ENCODE results near the gene GTF3C1. TPM values are rescaled to one million over a fixed set of nuclear protein-coding genes. Genes with fewer than 3 reads are reported as not detected.

The GTF3C1 gene
- total and polyA plus RNA-seq, 2 experiments from 2014 or later: 33.4 to 52.1 TPM

GRCh38 chr16:27586711-27587110 lies 37.0 kb upstream of the GTF3C1 start:
- Histone ChIP-seq H4K20me1 (ENCODE audit: insufficient read depth) (no peaks in the 10 kb centered on the region), H3K9me2 (ENCODE audit: insufficient read depth) (no peaks in the 10 kb centered on the region), H3F3A (ENCODE audit: insufficient read depth) (no peaks in the 10 kb centered on the region), H3K27me3 (replicated peaks; ENCODE audit: insufficient read depth) (no peaks in the 10 kb centered on the region), H3K79me2 (ENCODE audit: insufficient read depth) (no peaks in the 10 kb centered on the region), H3K9me3 (ENCODE audit: low read depth) (no peaks in the 10 kb centered on the region), H3K9ac (no peak overlapping the region), H2AFZ (no peak overlapping the region), H3K27ac (no peak overlapping the region), H3K4me1 (ENCODE audit: insufficient read depth) (no peaks in the 10 kb centered on the region), H3K4me3 (no peak overlapping the region), H3K36me3 (ENCODE audit: low read depth) (peaks cover 8% of the 10 kb centered on the region; the same call in 1 of the 2 replicates), H3K4me2 (ENCODE audit: unreplicated experiment) (no peak overlapping the region)
- TF ChIP-seq EZH2phosphoT487 (IDR thresholded peaks at IDR 0.05; ENCODE audit: insufficient read depth, low read depth) (no peak), EZH2 (IDR thresholded peaks at IDR 0.05; ENCODE audit: insufficient read depth, poor library complexity, severe bottlenecking) (no peak)
- 83% methylated on average over 8 of the region's 8 CpGs for WGBS, 2 experiments (ENCODE audit: low coverage in 1 of 2, low lambda C conversion rate in 2 of 2, missing lambda C conversion rate in 2 of 2)
- in situ Hi-C loops (cut with MboI): no loop called here
- no peak for DNase-seq

GRCh38 chr16:27585200-27585599 lies 35.5 kb upstream of the GTF3C1 start:
- Histone ChIP-seq H3K4me1 (ENCODE audit: insufficient read depth) (no peaks in the 10 kb centered on the region), H3K9ac (no peak overlapping the region), H3K27ac (no peak overlapping the region)

GRCh38 chr16:27583634-27584033 lies 33.9 kb upstream of the GTF3C1 start:
- Histone ChIP-seq H3K9me2 (ENCODE audit: insufficient read depth) (no peaks in the 10 kb centered on the region), H3K36me3 (ENCODE audit: low read depth) (0 out of 2 replicates have a peak, but pooled peaks cover 5% of the 10 kb centered on the region), H3K4me1 (ENCODE audit: insufficient read depth) (peaks cover 10% of the 10 kb centered on the region), H2AFZ (no peak overlapping the region), H3K27ac (no peak overlapping the region), H3K9me3 (ENCODE audit: low read depth) (no peaks in the 10 kb centered on the region), H3K4me3 (no peak overlapping the region), H3K9ac (no peak overlapping the region), H3K27me3 (replicated peaks; ENCODE audit: insufficient read depth) (no peaks in the 10 kb centered on the region), H3K79me2 (ENCODE audit: insufficient read depth) (no peaks in the 10 kb centered on the region), H3K4me2 (ENCODE audit: unreplicated experiment) (no peak overlapping the region), H4K20me1 (ENCODE audit: insufficient read depth) (no peaks in the 10 kb centered on the region), H3F3A (ENCODE audit: insufficient read depth) (peaks cover 11% of the 10 kb centered on the region; the same call in 1 of the 2 replicates)
- in situ Hi-C loops (cut with MboI): no loop called here
- 92 to 100% methylated on average over 1 of the region's 1 CpG for WGBS, 2 experiments (ENCODE audit: low coverage in 1 of 2, low lambda C conversion rate in 2 of 2, missing lambda C conversion rate in 2 of 2)
- no peak for DNase-seq
- TF ChIP-seq EZH2phosphoT487 (IDR thresholded peaks at IDR 0.05; ENCODE audit: insufficient read depth, low read depth): no peak
- TF ChIP-seq EZH2 (IDR thresholded peaks at IDR 0.05; ENCODE audit: insufficient read depth, poor library complexity, severe bottlenecking): no peak

More at GRCh38 chr16:27585200-27585599, 35.5 kb upstream of the GTF3C1 start:
- WGBS, 2 experiments (ENCODE audit: low coverage in 1 of 2, low lambda C conversion rate in 2 of 2, missing lambda C conversion rate in 2 of 2): 97% methylated on average over 5 of the region's 5 CpGs
- no peaks in the 10 kb centered on the region for H3K9me2 ChIP-seq (ENCODE audit: insufficient read depth)
- H4K20me1 ChIP-seq (ENCODE audit: insufficient read depth): no peaks in the 10 kb centered on the region
- no peak for TF ChIP-seq EZH2 (IDR thresholded peaks at IDR 0.05; ENCODE audit: insufficient read depth, poor library complexity, severe bottlenecking)
- no peak for TF ChIP-seq EZH2phosphoT487 (IDR thresholded peaks at IDR 0.05; ENCODE audit: insufficient read depth, low read depth)
- H2AFZ ChIP-seq: no peak overlapping the region
- no peaks in the 10 kb centered on the region for H3K79me2 ChIP-seq (ENCODE audit: insufficient read depth)
- H3K4me3 ChIP-seq: no peak overlapping the region
- no peaks in the 10 kb centered on the region for H3F3A ChIP-seq (ENCODE audit: insufficient read depth)
- peaks cover 8% of the 10 kb centered on the region; the same call in 1 of the 2 replicates for H3K36me3 ChIP-seq (ENCODE audit: low read depth)
- no peak overlapping the region for H3K4me2 ChIP-seq (ENCODE audit: unreplicated experiment)
- no peaks in the 10 kb centered on the region for H3K9me3 ChIP-seq (ENCODE audit: low read depth)
- H3K27me3 ChIP-seq (replicated peaks; ENCODE audit: insufficient read depth): no peaks in the 10 kb centered on the region
- in situ Hi-C loops (cut with MboI): no loop called here
- no peak for DNase-seq

GRCh38 chr16:27582883-27583282 lies 33.2 kb upstream of the GTF3C1 start:
- H2AFZ ChIP-seq: no peak overlapping the region
- H3K4me2 ChIP-seq (ENCODE audit: unreplicated experiment): no peak overlapping the region
- 0 out of 2 replicates have a peak, but pooled peaks cover 5% of the 10 kb centered on the region for H3K36me3 ChIP-seq (ENCODE audit: low read depth)
- no peaks in the 10 kb centered on the region for H3K79me2 ChIP-seq (ENCODE audit: insufficient read depth)
- no peaks in the 10 kb centered on the region for H4K20me1 ChIP-seq (ENCODE audit: insufficient read depth)
- DNase-seq: no peak
- in situ Hi-C loops (cut with MboI): no loop called here
- no peak overlapping the region for H3K27ac ChIP-seq
- H3F3A ChIP-seq (ENCODE audit: insufficient read depth): peaks cover 17% of the 10 kb centered on the region
- no peak for TF ChIP-seq EZH2phosphoT487 (IDR thresholded peaks at IDR 0.05; ENCODE audit: insufficient read depth, low read depth)
- TF ChIP-seq EZH2 (IDR thresholded peaks at IDR 0.05; ENCODE audit: insufficient read depth, poor library complexity, severe bottlenecking): no peak
- no peaks in the 10 kb centered on the region for H3K9me2 ChIP-seq (ENCODE audit: insufficient read depth)
- no peak overlapping the region for H3K9ac ChIP-seq
- H3K4me3 ChIP-seq: no peak overlapping the region
- H3K27me3 ChIP-seq (replicated peaks; ENCODE audit: insufficient read depth): no peaks in the 10 kb centered on the region
- H3K9me3 ChIP-seq (ENCODE audit: low read depth): no peaks in the 10 kb centered on the region
- WGBS, 2 experiments (ENCODE audit: low coverage in 1 of 2, low lambda C conversion rate in 2 of 2, missing lambda C conversion rate in 2 of 2): 51 to 60% methylated on average over 2 of the region's 2 CpGs
- H3K4me1 ChIP-seq (ENCODE audit: insufficient read depth): peaks cover 14% of the 10 kb centered on the region
